Gastrocnemius medialis (tissue), 4 donors: ENCODE measurements around the gene FBXL16. TPM values are rescaled to one million over a fixed set of nuclear protein-coding genes. Genes with fewer than 3 reads are reported as not detected.
"Not testable (repeated sequence)": the region's sequence is repeated elsewhere in the genome, so short reads cannot be mapped to it uniquely, and the experiment has no call there.

ENCODE experiments used
- ATAC-seq, 2 donors: fragments of 150-250 bp; one replicate each; pipeline ENCODE4 v1.9.1; 2016
- DNase-seq, 2 donors: peaks; one replicate each; pipeline ENCODE4 v3.0.0-alpha.2; 2019
- H3K27ac ChIP-seq, 4 donors: fragments of 200-600 bp; sonication (generic); 1 replicate in 1 of 4; 2 replicates in 3 of 4; pipeline ENCODE4 v1.5.1; 2016 to 2018; ENCODE audit warnings: mild to moderate bottlenecking in 2 of 4, moderate library complexity in 1 of 4
- H3K27me3 ChIP-seq, 3 donors: fragments of 200-600 bp; sonication (generic) in 2 of 3; 1 replicate in 1 of 3; 2 replicates in 2 of 3; pipeline versions ENCODE4 v1.5.1 to v1.6.0; 2016 to 2019; ENCODE audit warnings: mild to moderate bottlenecking in 1 of 3, moderate library complexity in 1 of 3
- H3K36me3 ChIP-seq, 2 donors: fragments of 200-600 bp; sonication (generic) in 1 of 2; one replicate each; pipeline ENCODE4 v1.5.1; 2017 to 2018
- H3K4me1 ChIP-seq, 2 donors: fragments of 200-600 bp; sonication (generic) in 1 of 2; one replicate each; pipeline ENCODE4 v1.5.1; 2016 to 2017; ENCODE audit warnings: mild to moderate bottlenecking in 2 of 2
- H3K4me3 ChIP-seq, 4 donors: fragments of 200-600 bp; sonication (generic) in 3 of 4; 1 replicate in 1 of 4; 2 replicates in 3 of 4; pipeline ENCODE4 v1.5.1; 2016 to 2019; ENCODE audit warnings: mild to moderate bottlenecking in 2 of 4
- H3K9me3 ChIP-seq, 3 donors: fragments of 200-600 bp; sonication (generic) in 2 of 3; 1 replicate in 1 of 3; 2 replicates in 2 of 3; pipeline ENCODE4 v1.5.1; 2016 to 2019
- CTCF ChIP-seq, 5 experiments: fragments of 450-650 bp in 3 of 5; fragments of 200-600 bp in 2 of 5; sonication (generic) in 2 of 5; IDR thresholded peaks in 4 of 5; conservative IDR thresholded peaks in 1 of 5; 1 replicate in 4 of 5; 2 replicates in 1 of 5; pipeline ENCODE4 v1.5.1; 2016 to 2019; ENCODE audit warnings: antibody characterized with exemption in 5 of 5, mild to moderate bottlenecking in 3 of 5, moderate library complexity in 3 of 5
- POLR2A ChIP-seq, 2 donors: fragments of 450-650 bp; IDR thresholded peaks; one replicate each; pipeline ENCODE4 v1.6.1; 2017; ENCODE audit warnings: antibody characterized with exemption in 2 of 2, mild to moderate bottlenecking in 2 of 2, moderate library complexity in 2 of 2
- in situ Hi-C, 4 donors: fragments of 200-750 bp; cut with MboI; loops; one replicate each; pipeline versions ENCODE4 v1.15.0 to v1.8.0; 2017; ENCODE audit warnings: low sequenced_read_pairs in 4 of 4
- intact Hi-C: fragments of 100-400 bp; cut with DNase I; formaldehyde crosslinking; loops from one replicate; pipeline ENCODE4 v1.15.1; 2023; ENCODE audit warnings: low total_unique reads
- total RNA-seq, 4 donors: library from RNA; depleted of rRNA; stranded (reverse); fragments of >200 nt; gene quantifications; one replicate each; pipeline versions ENCODE4 v1.1.0 to v1.2.3, GENCODE V29; 2016

FBXL16 gene
- total RNA-seq, 4 donors from 2014 or later, result not detected

- in situ Hi-C loops, result no loop called here
- peaks cover 15 to 17% (median 16%) of the 10 kb centered on the region in 3 donors for H3K27me3 ChIP-seq
- DNase-seq (peak; percentile 71 to 83), ATAC-seq (peak; percentile 85 to 94)
- H3K36me3 ChIP-seq, result no peaks in the 10 kb centered on the region
- TF ChIP-seq POLR2A (IDR thresholded peaks at IDR 0.05), result peak in 1 of 2 donors; percentile 21
- no peak for TF ChIP-seq CTCF (IDR thresholded peaks at IDR 0.05 in 4 of 5, conservative IDR thresholded peaks at IDR 0.05 in 1 of 5)
- H3K9me3 ChIP-seq, result no peaks in the 10 kb centered on the region
- peaks cover 12 to 25% of the 10 kb centered on the region in 2 donors for H3K4me1 ChIP-seq
- no peak within 1 kb of the TSS for H3K27ac ChIP-seq
- peak within 1 kb of the TSS; percentile 64 to 86 (median 71) for H3K4me3 ChIP-seq
- intact Hi-C loops, result no loop called here
Observed at GRCh38 chr16:714558-715476, 9.2 kb upstream of the FBXL16 start, which contains the start of gene METRN. TSS of gene METRN (plus strand) at chr16:715118. CDS start at chr16:715290, 172 bp downstream.

GRCh38 chr16:714079-714478, 8.5 kb upstream of the FBXL16 start:
- peak overlapping the region in 1 of 4 donors; percentile 46 for H3K4me3 ChIP-seq
- no peak for DNase-seq
- no peaks in the 10 kb centered on the region for H3K9me3 ChIP-seq
- in situ Hi-C loops (no loop called here), intact Hi-C loops (no loop called here)
- no peaks in the 10 kb centered on the region for H3K36me3 ChIP-seq
- TF ChIP-seq CTCF (IDR thresholded peaks at IDR 0.05 in 4 of 5, conservative IDR thresholded peaks at IDR 0.05 in 1 of 5) (no peak), POLR2A (IDR thresholded peaks at IDR 0.05) (no peak)
- H3K27me3 ChIP-seq, result peaks cover 23 to 24% (median 24%) of the 10 kb centered on the region in 3 donors
- H3K27ac ChIP-seq, result no peak overlapping the region
- no peak for ATAC-seq
- peaks cover 11 to 18% of the 10 kb centered on the region in 2 donors for H3K4me1 ChIP-seq

- H3K4me3 ChIP-seq, intact Hi-C loops, DNase-seq, in situ Hi-C loops, H3K36me3 ChIP-seq, ATAC-seq, H3K9me3 ChIP-seq, H3K27ac ChIP-seq: not testable (repeated sequence)
- Histone ChIP-seq H3K27me3 (peaks cover 35 to 37% (median 37%) of the 10 kb centered on the region in 3 donors), H3K4me1 (peaks cover 11 to 15% of the 10 kb centered on the region in 2 donors)
- peak in 2 of 5 experiments; percentile 25 to 28 for TF ChIP-seq CTCF (IDR thresholded peaks at IDR 0.05 in 4 of 5, conservative IDR thresholded peaks at IDR 0.05 in 1 of 5)
Observed at GRCh38 chr16:712740-713250, 7.2 kb upstream of the FBXL16 start.

GRCh38 chr16:711548-712320, 6.1 kb upstream of the FBXL16 start:
- TF ChIP-seq POLR2A (IDR thresholded peaks at IDR 0.05), result no peak
- peak; percentile 73 to 95 (median 94) for TF ChIP-seq CTCF (IDR thresholded peaks at IDR 0.05 in 4 of 5, conservative IDR thresholded peaks at IDR 0.05 in 1 of 5)
- ATAC-seq (peak in 1 of 2 donors; percentile 46), DNase-seq (peak; percentile 37 to 60)
- peaks cover 11 to 14% of the 10 kb centered on the region in 2 donors for H3K4me1 ChIP-seq
- in situ Hi-C loops (no loop called here), intact Hi-C loops (loop anchor here (1.0 kb wide), 2 partner anchors 30 to 74 kb away; no protein-coding TSS in a partner anchor)
- no peaks in the 10 kb centered on the region for H3K36me3 ChIP-seq
- H3K27ac ChIP-seq, result no peak overlapping the region
- H3K4me3 ChIP-seq, result no peak overlapping the region
- peaks cover 43 to 45% (median 44%) of the 10 kb centered on the region in 3 donors for H3K27me3 ChIP-seq
- H3K9me3 ChIP-seq, result no peaks in the 10 kb centered on the region
